ENCODE data around the gene DRD1. TPM values are rescaled to one million over a fixed set of nuclear protein-coding genes. Genes with fewer than 3 reads are reported as not detected.

Gene DRD1
- total and polyA plus RNA-seq, 8 donors, result 0.04 to 0.21 (median 0.06) TPM; not detected in 3

- FAIRE-seq, result no peak
- TF ChIP-seq, protein P1, sequence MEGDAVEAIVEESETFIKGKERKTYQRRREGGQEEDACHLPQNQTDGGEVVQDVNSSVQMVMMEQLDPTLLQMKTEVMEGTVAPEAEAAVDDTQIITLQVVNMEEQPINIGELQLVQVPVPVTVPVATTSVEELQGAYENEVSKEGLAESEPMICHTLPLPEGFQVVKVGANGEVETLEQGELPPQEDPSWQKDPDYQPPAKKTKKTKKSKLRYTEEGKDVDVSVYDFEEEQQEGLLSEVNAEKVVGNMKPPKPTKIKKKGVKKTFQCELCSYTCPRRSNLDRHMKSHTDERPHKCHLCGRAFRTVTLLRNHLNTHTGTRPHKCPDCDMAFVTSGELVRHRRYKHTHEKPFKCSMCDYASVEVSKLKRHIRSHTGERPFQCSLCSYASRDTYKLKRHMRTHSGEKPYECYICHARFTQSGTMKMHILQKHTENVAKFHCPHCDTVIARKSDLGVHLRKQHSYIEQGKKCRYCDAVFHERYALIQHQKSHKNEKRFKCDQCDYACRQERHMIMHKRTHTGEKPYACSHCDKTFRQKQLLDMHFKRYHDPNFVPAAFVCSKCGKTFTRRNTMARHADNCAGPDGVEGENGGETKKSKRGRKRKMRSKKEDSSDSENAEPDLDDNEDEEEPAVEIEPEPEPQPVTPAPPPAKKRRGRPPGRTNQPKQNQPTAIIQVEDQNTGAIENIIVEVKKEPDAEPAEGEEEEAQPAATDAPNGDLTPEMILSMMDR (IDR thresholded peaks at IDR 0.05), result no peak
- H3K36me3 ChIP-seq, result peaks cover 0 to 27% (median 0%) of the 10 kb centered on the region in 3 donors
- intact Hi-C loops (cut with DNase I), result no loop called here
- no peaks in the 10 kb centered on the region for H3K9me3 ChIP-seq
- no peak for DNase-seq
- peaks cover 0 to 1% (median 0%) of the 10 kb centered on the region in 3 donors for H3K4me1 ChIP-seq
- H3K27ac ChIP-seq, result no peak overlapping the region
- H3K27me3 ChIP-seq, result no peaks in the 10 kb centered on the region
- H3K4me3 ChIP-seq, result no peak overlapping the region
- 80 to 83% methylated on average over 6 of the region's 6 CpGs for WGBS, 2 donors
- no peak for ATAC-seq
Observed at GRCh38 chr5:175489693-175490443, 45.9 kb upstream of the DRD1 start.

GRCh38 chr5:175487514-175488222 lies 43.7 kb upstream of the DRD1 start:
- intact Hi-C loops (cut with DNase I), result no loop called here
- no peak for ATAC-seq
- Histone ChIP-seq H3K9me3 (no peaks in the 10 kb centered on the region), H3K36me3 (peaks cover 0 to 11% (median 0%) of the 10 kb centered on the region in 3 donors), H3K27ac (no peak overlapping the region), H3K4me1 (peaks cover 0 to 6% (median 0%) of the 10 kb centered on the region in 3 donors), H3K27me3 (no peaks in the 10 kb centered on the region), H3K4me3 (no peak overlapping the region)
- FAIRE-seq, result no peak
- 86% methylated on average over 11 of the region's 11 CpGs for WGBS, 2 donors
- DNase-seq, result no peak
- TF ChIP-seq, protein P1 (IDR thresholded peaks at IDR 0.05), result no peak

GRCh38 chr5:175485631-175486030 lies 41.6 kb upstream of the DRD1 start:
- Histone ChIP-seq H3K4me3 (no peak overlapping the region), H3K36me3 (no peaks in the 10 kb centered on the region), H3K27me3 (no peaks in the 10 kb centered on the region), H3K4me1 (peaks cover 0 to 6% (median 0%) of the 10 kb centered on the region in 3 donors), H3K27ac (no peak overlapping the region), H3K9me3 (no peaks in the 10 kb centered on the region)
- WGBS, 2 donors, result 94 to 96% methylated on average over 6 of the region's 6 CpGs
- no peak for DNase-seq
- FAIRE-seq, result no peak
- intact Hi-C loops (cut with DNase I), result no loop called here
- no peak for ATAC-seq
- TF ChIP-seq, protein P1 (IDR thresholded peaks at IDR 0.05), result no peak

- peaks cover 0 to 7% (median under 1%) of the 10 kb centered on the region in 3 donors for H3K4me1 ChIP-seq
- no peak for FAIRE-seq
- no peak overlapping the region for H3K4me3 ChIP-seq
- intact Hi-C loops (cut with DNase I), result no loop called here
- H3K36me3 ChIP-seq, result no peaks in the 10 kb centered on the region
- H3K27me3 ChIP-seq, result no peaks in the 10 kb centered on the region
- no peak for ATAC-seq
- no peak overlapping the region for H3K27ac ChIP-seq
- TF ChIP-seq, protein P1 (IDR thresholded peaks at IDR 0.05), result no peak
- H3K9me3 ChIP-seq, result no peaks in the 10 kb centered on the region
- no peak for DNase-seq
- 71 to 76% methylated on average over 4 of the region's 4 CpGs for WGBS, 2 donors
Observed at GRCh38 chr5:175484829-175485228, 40.8 kb upstream of the DRD1 start.

Measured in pancreas (tissue), 10 donors.